ENCODE measurements around the gene MRPL39.

MRPL39 gene

DNA sequence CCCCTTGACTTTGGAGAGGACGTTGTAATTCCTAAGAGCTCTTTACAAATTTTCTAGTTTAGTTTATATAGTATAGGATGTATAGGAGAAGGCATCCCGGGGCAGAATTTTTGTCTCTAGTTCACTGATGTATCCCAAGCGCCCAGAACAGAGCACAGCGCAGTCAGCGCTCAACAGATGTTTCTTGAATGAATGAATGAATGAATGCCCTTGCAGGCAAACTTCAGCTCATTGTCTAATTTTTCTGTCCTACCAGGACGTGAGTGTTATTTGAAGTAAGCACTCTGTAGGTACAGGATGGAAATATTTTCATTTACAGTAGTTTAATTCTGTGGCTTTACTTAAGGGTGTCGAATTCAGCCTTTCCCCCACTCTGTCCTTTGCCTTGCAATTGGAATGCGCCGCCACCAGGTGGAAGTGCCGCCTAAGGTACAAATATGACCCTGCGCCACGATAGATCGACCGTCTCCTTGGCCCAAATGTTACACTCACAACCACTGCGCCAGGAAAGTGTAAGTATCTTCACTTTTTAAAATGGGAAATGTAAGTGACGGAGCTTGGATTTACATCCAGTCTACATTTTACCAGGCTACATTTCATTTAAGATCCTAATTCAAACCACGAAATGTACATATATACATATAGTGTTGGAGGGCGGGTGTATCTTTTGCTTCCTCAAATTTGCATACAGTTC, 910 bp upstream of the MRPL39 start:
- FAIRE-seq = no peak

DNA sequence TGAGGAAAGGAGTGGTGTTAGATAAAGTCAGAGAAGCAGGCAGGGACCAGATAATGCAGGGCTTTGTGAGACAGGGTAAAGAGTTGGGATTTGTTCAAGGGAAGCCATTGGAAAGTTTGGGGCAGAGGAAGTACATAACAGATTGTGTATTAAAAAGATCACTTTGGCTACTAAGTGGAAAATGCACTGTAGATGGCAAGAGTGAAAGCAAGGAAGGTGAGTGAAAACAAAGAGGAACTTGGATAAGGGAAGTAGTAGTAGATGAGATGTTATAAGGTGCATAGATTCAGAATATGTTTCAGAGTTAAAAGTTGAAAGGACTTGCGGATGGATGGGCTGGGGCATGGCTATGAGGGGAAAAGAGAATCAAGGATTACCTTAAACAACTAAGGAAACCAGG, 17.4 kb downstream of the MRPL39 start:
- no peak for FAIRE-seq

DNA sequence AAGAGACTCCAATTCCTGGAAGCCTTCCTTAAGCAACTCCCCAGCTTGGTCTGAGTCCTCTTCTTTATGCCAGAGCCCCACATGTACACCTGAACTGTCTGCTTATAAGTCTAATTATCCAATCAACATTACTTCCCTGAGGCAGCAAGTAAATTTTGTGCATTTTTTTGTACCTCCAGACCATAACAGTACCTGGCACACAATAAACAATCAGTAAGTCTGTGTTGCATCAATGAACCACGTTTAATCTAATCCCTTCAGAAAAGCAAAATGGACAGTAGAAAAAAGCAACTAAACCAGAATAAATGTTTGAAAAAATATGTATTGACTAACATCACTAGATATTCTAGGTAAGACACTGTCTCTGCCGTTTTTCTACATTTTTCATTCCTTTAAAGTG, 20.5 kb downstream of the MRPL39 start:
- no peak for FAIRE-seq

DNA sequence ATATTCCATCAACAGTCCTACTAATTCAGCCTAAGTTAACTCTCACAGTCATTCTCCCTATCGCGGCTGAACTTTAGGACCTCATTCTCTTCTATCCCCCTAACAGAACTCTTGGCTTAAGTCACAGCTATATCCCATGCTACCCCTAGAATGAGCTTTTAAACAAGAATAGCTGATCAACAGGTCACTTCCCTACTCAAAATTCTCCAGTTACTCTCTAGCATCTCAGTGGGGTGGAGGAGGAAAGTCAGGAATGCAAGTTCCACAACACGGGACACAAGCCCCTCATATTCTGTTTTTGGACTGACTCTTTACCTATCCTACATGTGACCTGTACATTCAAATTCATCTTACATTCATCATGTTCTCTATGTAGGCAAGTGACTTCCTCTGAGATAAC, 21.0 kb downstream of the MRPL39 start:
- no peak for FAIRE-seq

DNA sequence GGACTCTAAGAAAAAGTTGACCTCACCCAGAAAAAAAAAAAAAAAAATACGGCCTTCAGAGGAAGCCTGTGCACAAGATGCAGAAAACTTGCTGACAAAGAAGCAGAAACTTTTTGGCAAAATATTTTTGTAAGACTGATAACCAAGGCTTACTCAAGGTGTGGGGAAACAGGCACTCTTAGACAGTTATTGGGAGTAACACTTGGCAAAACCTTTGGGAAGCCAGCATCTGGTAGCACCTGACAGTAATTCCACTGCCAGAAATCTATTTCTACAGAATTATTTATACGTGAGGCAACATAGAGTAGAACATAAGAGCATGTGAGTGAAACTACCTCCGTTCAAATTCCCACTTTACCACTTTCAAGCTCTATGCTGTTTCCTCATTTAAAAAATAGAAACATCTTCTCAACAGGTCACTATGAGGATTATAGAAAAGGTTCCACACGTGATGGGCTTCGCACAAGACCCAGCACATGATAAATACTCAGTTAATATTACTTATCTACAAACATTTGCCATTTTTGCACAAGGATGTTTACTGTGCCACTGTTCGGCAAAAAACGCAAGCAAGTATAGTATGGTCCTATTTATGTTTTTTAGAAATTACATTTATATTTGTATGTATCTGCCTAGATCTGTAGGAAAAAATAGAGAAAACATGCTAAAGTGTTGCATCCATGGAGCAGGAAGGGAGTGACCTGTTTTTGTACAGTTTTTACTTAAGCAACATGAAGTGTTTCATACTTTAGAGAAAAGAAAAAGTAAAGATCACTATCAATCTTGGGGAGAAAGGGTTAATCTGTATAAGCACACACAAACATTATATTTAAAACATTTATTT, 22.2 kb downstream of the MRPL39 start:
- no peak for FAIRE-seq

DNA sequence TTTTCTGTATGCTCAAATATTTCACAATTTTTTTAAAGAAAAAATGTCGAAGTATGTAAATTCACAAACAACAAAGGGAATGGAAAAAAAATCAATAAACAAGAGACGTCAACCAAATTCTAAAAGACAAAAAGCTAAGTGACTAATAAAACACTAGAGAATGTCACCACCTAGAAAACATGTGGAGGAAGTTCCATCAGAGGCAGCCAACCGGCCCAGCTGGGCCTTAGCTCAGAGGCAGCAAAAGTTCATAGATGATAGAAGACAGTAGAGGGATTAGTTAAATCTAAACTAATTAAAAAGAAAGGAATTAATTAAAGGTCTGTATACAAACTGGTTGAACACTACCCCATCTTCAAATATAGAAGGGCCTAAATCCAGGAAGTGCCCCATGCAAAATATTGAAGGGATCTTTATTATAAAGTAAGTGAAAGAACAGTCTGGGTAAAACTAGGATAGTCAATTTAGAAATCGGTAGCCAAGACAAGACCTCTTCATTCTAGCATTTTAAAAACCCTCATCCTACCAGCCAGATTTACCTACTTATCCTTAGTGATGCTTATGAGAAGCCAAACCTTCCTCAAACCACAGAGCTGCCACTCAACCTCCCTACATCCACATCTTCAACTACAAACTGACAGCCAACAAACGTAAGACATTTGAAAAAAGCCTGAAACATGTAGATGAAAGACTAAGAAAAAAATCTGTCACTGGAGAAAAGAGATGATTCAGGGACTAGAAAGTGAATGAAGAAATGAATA, 23.7 kb downstream of the MRPL39 start:
- FAIRE-seq = no peak

DNA sequence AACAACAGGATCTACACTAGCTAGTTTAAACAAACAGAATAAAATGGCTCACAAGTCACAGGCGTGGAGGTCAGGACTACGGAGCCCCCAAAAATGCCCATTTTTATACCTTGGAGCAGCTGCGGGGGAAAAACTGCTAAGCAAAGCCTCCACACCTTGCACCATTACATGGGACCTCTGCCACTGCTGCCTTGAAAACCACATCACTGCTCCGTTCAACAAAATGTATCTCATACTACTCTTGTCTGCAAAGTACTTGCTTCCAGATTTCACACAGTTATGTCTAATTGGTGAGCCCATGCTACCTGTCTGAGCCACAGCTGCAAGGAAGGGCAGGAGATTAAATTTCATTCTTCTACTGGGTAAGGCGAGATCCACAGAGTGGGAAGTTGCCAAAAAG, 24.4 kb downstream of the MRPL39 start:
- no peak for FAIRE-seq

DNA sequence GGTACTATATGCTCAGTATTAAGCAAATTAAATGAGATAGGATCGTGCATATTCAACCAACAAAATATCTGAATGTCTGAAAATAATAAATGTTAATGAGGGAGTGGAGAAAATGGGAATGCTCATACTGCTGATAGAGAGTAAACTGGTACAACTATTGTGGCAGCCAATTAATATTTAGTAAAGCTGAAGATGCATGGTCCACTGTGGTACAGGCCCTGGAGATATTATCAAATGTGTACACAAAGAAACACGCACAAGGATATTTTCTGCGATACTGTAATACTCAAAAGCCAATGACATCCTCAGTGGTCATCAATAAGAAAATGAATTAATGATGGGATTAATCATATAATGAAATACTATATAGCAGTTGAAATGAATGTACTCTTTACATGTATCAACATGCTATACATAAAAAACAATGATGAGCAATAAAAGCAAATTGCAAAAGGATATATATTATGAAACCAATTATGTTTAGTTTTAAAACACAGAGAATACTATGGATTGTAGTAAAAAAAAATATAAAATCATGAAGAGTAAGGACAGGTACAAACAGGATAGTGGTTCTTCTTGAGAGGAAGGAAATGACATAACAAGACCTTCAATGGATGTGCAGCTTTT, 25.0 kb downstream of the MRPL39 start:
- FAIRE-seq = no peak

DNA sequence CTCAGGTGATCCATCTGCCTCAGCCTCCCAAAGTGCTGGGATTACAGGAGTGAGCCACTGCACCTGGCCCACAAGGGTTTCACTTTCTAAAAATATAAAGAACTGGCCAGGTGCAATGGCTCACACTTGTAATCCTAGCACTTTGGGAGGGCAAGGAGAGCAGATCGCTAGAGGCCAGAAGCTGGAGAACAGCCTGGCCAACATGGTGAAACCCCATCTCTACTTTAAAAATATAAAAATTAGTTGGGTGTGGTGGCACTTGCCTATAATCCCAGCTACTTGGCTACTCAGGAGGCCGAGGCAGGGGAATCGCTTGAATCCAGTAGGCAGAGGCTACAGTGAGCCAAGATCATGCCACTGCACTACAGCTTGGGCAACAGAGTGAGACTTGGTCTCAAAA, 25.7 kb downstream of the MRPL39 start:
- no peak for FAIRE-seq

DNA sequence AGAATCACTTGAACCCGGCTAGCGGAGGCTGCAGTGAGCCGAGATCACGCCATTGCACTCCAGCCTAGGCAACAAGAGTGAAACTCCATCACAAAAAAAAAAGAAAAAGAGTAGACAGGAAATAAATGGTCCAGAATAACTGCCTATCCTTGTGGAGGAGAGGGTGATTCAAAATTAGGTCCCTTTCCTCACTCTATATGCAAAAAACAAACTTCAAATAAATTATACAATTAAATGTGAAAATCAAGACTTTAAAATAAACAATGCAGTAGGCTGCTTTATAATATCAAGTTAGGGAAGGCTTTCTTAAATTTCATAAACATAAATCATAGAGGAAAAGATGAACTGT, 26.4 kb downstream of the MRPL39 start:
- no peak for FAIRE-seq

DNA sequence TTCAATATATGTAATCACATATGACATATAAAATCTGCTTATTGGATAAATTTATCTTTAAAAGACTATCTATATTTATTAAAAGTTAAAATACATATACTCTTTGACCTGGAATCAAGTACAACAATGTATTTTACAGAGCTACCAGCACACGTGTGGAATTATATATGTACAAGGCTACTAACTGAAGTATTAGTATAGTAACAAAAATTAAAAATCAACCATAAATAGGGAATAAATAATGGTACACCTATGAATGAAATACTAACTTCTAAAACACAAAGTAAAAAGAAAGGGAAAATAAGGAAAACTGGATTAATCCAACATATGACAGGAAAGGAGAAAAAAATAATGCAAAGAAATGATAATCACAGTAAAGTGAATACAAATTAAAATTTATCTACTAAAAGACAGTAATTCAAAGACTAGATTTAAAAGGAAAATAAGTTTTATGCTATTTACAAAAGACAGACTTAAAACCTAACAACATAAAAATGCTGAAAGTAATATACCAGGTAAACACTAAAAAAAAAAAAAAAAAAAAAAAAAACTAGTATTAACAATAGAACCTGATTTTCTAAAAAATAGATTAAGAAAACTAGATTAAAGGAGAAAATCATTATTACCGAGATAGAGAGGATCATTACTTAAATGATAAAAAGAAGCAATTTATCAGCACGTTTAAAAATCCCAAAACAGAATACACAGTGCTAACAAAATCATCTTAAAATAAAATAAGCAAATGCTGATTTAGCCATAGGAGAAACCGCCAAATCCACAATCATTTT, 27.9 kb downstream of the MRPL39 start:
- FAIRE-seq = peak; percentile 76

DNA sequence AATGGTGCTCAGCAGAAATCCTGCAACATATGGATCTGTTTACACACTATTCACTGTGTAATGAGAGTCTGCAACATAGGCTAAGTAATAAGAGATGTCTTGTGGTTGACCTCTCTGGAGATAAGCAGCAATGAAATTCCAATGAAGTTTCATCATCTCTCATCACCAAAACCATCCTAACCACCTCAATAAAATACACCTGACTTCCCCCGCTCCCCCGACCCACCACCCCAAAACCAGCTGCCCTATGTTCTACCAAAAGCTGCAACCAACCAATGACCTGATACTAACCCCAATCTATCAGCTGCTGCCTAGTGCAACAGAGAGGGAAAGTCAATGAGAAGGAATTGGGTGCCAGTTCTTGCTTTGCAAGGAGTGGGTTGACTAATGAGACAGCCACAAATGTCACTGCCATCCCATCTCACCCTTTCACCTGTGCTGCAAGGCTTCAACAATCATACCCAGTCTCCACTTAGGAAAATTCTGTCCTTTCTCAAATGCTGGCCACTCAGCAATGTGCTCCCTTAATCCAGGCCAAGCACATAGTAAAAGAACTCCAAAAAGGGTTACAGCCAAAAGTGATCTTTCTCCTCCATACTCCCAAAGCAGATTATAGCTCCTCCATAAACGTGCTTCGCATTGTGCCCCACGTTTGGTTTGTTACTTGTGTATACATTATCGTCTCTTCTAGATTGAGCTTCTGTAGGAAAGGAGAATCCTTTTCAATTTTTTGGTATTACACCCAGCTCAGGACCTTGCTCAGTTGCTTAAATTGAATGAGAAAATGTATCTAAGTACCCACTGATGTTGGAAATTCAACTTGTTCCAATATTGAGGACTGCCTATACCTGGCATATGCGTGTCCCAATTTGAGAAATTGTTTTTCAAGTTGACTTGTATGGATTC, 29.0 kb downstream of the MRPL39 start:
- FAIRE-seq = no peak

DNA sequence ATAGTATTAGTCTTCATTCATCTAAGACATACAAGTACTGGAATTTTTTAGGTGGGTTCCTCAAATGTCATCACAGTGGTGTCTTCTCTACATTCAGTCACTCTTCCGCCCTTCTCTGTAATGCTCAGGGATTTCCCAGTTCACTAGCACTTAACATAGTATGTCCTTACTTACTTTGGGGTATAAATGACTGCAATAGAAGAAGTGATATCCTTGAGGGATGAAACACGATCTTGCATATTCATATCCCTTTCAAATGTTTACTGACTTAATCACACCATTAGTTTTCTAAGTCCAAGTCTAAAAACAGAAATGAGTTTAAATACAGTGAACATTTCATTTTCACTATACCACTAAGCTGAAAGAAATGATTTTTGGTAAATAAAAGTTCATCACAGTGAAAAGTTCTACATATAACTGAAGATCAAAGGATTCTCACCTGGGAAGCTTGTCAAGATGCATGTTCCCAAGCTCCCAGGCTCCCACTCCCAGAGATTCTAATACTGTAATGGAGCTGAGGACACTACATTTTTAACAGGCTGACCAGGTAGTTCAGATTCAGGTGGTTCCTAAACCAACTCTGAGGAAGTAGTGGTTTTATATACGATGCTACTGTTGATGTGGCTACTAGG, 29.7 kb downstream of the MRPL39 start:
- no peak for FAIRE-seq

DNA sequence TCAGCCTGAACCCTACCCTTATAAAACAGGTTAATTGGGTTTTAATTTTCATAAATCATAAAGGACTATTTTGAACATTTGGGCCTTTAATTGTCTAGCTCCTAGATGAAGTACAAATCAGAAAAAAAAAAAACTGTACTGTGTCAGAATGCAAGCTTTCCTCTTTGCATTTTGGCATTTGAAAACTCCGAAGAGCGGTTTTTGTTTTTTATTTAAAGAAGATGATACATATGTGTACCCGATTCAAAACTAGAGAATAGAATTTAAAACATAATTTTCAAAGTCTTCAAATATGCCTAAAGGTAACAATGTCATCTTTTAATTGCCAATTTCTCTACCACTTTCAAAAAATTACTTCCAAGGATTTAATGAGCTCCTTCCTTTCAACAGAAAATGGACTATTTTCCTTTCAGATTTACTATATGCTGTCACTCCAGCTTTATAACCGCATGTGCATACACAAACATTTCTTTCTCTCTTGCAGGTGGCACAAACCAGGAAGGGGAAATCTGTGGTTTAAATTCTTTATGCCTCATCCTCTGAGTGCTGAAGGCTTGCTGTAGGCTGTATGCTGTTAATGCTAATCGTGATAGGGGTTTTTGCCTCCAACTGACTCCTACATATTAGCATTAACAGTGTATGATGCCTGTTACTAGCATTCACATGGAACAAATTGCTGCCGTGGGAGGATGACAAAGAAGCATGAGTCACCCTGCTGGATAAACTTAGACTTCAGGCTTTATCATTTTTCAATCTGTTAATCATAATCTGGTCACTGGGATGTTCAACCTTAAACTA, 33.7 kb downstream of the MRPL39 start:
- FAIRE-seq = no peak

DNA sequence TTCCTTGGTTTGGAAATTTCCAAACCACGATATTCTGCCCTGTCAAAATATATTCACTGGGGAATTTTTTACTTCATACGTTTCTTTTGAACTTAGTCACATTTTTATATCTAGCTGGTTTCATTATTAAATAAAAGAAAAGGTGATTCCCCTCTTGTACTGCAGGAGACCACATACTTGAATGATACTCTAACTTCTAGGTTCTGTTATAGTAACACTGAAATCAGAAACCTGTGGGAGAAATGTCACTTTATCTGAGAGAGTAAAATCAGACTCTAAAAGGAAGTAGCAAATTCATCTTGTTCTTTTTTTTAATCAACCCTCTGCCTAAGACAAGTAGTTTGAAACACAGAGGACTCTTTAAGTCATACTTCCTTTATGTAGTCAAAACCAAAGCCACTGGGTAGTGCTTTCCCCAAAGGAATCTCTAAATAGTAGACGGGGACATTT, 34.4 kb downstream of the MRPL39 start:
- no peak for FAIRE-seq

DNA sequence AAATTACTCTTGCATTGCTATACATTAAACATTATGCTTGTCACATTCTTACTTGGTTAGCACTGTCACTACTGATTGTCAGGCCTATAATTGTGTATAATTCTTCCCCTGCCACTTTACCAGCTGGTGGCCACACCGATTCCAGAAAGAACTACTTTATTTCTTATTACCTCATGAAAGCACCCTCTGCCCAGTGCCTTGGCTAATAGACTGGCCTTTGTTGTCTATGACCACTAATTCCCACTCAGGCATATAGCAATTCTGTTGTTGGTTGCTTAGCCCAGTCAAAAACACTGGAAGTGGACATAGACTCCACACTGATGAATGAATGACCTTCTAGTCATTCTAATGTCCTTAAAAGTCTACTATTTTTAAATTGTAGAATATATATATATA, 35.6 kb downstream of the MRPL39 start:
- FAIRE-seq = no peak

DNA sequence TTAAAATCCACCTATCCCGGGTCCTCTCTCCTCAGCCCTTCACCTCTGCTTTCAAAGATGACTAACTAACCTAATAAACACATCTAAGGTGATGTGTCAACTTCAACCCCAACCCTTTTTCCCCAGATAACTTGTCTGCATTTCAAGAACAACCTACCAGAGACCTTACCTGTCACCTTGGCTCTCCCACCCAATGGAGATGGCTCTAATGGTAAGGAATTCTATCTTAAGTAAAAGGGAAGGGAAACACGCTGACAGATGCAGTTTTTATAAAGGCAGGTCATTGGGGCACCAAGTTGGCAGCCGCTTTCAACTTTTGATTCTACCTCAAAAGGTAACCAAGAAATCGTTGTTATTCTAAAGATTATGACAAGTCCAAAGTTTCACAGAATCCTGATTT, 37.6 kb downstream of the MRPL39 start:
- no peak for FAIRE-seq

DNA sequence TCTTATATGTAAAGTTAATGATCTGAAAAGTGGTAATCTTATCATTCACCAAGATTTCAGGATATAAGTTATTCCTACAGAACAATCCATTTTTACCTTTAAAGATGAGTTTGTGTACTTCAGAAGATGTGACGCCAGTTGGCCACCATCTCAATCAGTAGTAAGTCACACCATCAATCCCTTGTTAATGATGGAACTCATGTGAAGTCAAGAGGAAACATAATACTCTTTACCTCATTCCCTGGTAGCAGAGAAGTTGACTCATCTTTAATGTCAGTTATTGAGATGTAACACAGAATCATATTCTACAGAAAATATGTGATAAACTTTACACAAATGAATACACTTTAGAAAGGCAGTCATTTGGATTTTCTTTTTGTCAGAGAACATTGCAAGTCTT, 38.2 kb downstream of the MRPL39 start:
- FAIRE-seq = no peak

DNA sequence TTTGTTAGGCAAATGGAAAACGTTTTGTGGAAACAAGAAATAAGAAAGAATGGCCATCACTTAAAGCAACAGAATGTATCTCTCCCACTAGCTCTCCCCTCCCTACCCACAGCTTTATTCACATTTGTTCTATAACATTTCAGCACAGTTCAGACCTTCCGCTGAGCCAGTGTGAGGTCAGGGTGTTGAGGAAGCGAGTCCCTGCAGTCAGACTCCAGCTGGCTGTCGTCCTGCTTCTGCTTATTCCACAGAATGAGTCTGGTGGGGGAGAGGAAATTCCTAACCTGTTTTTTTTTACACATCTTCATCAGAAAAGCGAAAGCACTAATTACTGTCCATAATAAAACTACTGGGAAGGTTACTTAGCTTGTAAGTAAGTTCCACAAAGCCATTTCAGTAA, 39.0 kb downstream of the MRPL39 start:
- FAIRE-seq = no peak

DNA sequence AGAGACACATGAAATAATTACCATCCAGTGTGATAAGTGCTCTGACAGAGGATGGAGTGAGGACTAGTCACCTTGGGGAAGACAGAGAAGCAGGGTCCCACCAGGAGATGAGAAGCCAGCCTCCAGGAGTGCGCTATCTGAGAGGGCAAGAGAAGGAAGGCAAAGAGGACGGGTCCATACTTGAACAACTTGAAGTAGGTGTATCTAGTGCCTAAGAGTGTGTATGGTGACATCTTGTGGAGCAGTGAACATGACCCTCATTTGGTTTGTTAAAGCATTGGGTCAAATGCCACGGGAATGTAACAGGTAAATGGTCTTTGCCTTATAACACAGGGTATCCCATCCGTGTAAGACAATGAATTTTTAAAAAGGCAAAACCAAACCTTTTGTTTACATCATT, 39.8 kb downstream of the MRPL39 start:
- FAIRE-seq = no peak

Measured in colon (tissue), 2 donors.